ENCODE measurements around the gene MARS1. TPM values are rescaled to one million over a fixed set of nuclear protein-coding genes. Genes with fewer than 3 reads are reported as not detected.

Gene MARS1
- total RNA-seq, 2 donors from 2014 or later = 254 to 263 TPM

DNA sequence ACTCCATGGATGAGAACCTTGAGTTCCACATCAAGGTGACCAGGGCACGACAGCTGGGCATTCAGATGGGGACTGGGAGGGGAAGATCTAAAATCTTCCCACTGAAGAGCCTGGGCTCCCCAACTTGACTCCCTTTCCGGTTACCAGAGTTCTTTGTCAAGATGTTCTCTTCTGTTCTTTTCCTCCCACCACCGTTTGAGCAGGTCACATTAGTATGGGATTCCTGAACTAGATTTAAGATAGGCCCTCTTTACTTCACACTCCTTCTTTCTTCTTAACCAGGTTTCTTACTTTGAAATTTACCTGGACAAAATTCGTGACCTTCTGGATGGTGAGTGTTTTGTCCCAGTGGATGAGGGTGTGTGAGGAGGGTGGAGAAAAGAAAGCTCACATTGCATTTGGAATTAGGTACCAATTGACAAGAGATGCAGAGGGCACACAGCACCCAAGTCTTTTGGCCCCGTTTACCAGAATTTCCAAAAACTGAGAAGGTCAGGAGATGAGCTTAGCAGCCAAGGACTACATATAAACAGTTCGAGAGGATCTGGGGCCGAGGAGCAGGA lies 76.4 kb downstream of the MARS1 start:
- Histone ChIP-seq H3K27ac (ENCODE audit: low read depth, low read length) (no peak overlapping the region), H3K36me3 (ENCODE audit: control insufficient read depth, insufficient read depth, low read length) (no peaks in the 10 kb centered on the region), H3K9me3 (ENCODE audit: control insufficient read depth, low read length) (no peaks in the 10 kb centered on the region), H3K9ac (ENCODE audit: extremely low read depth, low read length, poor library complexity, severe bottlenecking) (no peak overlapping the region), H3K4me3 (ENCODE audit: low read length) (no peak overlapping the region), H3K4me1 (ENCODE audit: control insufficient read depth, insufficient read depth, low read length) (no peaks in the 10 kb centered on the region), H3K27me3 (ENCODE audit: control insufficient read depth, insufficient read depth, low read length, poor library complexity, severe bottlenecking) (no peaks in the 10 kb centered on the region)
- no peak for DNase-seq
- Mint-ChIP-seq H3K27ac (no peak overlapping the region), H3K9me3 (no peaks in the 10 kb centered on the region), H3K4me3 (no peak overlapping the region), H3K27me3 (ENCODE audit: insufficient read depth) (no peaks in the 10 kb centered on the region), H3K4me1 (no peaks in the 10 kb centered on the region), H3K36me3 (ENCODE audit: low read depth) (peaks cover 8% of the 10 kb centered on the region)
- TF ChIP-seq, protein P1, sequence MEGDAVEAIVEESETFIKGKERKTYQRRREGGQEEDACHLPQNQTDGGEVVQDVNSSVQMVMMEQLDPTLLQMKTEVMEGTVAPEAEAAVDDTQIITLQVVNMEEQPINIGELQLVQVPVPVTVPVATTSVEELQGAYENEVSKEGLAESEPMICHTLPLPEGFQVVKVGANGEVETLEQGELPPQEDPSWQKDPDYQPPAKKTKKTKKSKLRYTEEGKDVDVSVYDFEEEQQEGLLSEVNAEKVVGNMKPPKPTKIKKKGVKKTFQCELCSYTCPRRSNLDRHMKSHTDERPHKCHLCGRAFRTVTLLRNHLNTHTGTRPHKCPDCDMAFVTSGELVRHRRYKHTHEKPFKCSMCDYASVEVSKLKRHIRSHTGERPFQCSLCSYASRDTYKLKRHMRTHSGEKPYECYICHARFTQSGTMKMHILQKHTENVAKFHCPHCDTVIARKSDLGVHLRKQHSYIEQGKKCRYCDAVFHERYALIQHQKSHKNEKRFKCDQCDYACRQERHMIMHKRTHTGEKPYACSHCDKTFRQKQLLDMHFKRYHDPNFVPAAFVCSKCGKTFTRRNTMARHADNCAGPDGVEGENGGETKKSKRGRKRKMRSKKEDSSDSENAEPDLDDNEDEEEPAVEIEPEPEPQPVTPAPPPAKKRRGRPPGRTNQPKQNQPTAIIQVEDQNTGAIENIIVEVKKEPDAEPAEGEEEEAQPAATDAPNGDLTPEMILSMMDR (conservative IDR thresholded peaks at IDR 0.05) = no peak
- 90 to 95% methylated on average over 6 to 7 of the region's 7 CpGs for WGBS, 2 experiments (ENCODE audit: insufficient coverage in 1 of 2, insufficient read length in 1 of 2)

Small RNA genes within 50 kb of the gene (microRNA-seq; reads per million reads assigned to microRNA genes)
- not detected for gene MIR616 (ENCODE audit: borderline microRNAs expressed)
- gene MIR6758 (ENCODE audit: borderline microRNAs expressed) = not detected

Other genes starting within 250 kb of the MARS1 start
- 1 to 10 TPM; 5.9 to 6.8 TPM for gene STAC3, start 236.9 kb upstream of the MARS1 start, total RNA-seq
- gene R3HDM2, start 57.0 kb upstream of the MARS1 start, total RNA-seq = 100 to 1,000 TPM in 1 of 2 donors, 10 to 100 TPM in 1; 82.7 to 116 TPM
- not detected for gene INHBC, start 53.3 kb upstream of the MARS1 start, total RNA-seq
- under 1 TPM; 0.24 to 0.29 TPM for gene INHBE, start 32.8 kb upstream of the MARS1 start, total RNA-seq
- gene GLI1, start 28.3 kb upstream of the MARS1 start, total RNA-seq = 1 to 10 TPM; 3.4 to 6.4 TPM
- gene ARHGAP9, start 8.2 kb upstream of the MARS1 start, total RNA-seq = 1 to 10 TPM; 1.3 to 1.6 TPM
- gene DDIT3, start 32.4 kb downstream of the MARS1 start, total RNA-seq = 10 to 100 TPM in 1 of 2 donors, 1 to 10 TPM in 1; 9.9 to 12.4 TPM
- 10 to 100 TPM; 49.2 to 88.2 TPM for gene MBD6, start 34.8 kb downstream of the MARS1 start, total RNA-seq
- gene DCTN2, start 59.1 kb downstream of the MARS1 start, total RNA-seq = 100 to 1,000 TPM; 110 to 114 TPM
- 1 to 10 TPM; 2.3 to 4.5 TPM for gene KIF5A, start 62.0 kb downstream of the MARS1 start, total RNA-seq
- 10 to 100 TPM; 40.9 to 45.5 TPM for gene PIP4K2C, start 103.1 kb downstream of the MARS1 start, total RNA-seq
- gene DTX3, start 116.8 kb downstream of the MARS1 start, total RNA-seq = 10 to 100 TPM; 59.6 to 62.6 TPM
- 10 to 100 TPM; 12.7 to 20.1 TPM for gene ARHGEF25, start 123.4 kb downstream of the MARS1 start, total RNA-seq
- gene B4GALNT1, start 145.1 kb downstream of the MARS1 start, total RNA-seq = under 1 TPM; 0.49 to 0.66 TPM
- gene OS9, start 206.1 kb downstream of the MARS1 start, total RNA-seq = 100 to 1,000 TPM; 108 to 142 TPM

Data from endodermal cell (in vitro differentiated cells).